NOMO-1 treated with DMSO at 0.1 percent for 48 hours (cell line): ENCODE data around the gene TLE1.
"Not testable (repeated sequence)": the region's sequence is repeated elsewhere in the genome, so short reads cannot be mapped to it uniquely, and the experiment has no call there.

ENCODE experiments used
- DNase-seq: peaks from one replicate; lab custom pipeline; 2025; ENCODE audit not compliant: unreplicated experiment; lab: John Stamatoyannopoulos, UW

The TLE1 gene

DNA sequence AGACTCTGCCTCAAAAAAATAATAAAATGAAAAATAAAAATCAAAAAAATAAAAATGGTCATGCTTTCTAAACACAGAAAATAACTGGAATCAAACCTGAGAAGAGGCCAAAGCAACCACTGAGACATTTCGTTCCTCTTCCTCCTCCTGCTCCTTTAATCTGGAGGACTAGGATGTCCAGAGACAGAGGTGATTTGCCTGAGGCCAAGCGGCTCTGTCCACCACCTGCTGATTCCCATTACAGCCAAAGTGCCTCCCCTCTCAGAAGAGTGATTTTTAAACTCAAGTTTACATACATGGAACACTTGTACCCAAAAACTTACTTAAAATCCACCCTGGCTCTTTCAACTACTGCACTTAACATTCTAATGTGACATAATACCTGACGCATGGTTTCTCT is 65.6 kb downstream of the TLE1 start:
- no peak for DNase-seq

DNA sequence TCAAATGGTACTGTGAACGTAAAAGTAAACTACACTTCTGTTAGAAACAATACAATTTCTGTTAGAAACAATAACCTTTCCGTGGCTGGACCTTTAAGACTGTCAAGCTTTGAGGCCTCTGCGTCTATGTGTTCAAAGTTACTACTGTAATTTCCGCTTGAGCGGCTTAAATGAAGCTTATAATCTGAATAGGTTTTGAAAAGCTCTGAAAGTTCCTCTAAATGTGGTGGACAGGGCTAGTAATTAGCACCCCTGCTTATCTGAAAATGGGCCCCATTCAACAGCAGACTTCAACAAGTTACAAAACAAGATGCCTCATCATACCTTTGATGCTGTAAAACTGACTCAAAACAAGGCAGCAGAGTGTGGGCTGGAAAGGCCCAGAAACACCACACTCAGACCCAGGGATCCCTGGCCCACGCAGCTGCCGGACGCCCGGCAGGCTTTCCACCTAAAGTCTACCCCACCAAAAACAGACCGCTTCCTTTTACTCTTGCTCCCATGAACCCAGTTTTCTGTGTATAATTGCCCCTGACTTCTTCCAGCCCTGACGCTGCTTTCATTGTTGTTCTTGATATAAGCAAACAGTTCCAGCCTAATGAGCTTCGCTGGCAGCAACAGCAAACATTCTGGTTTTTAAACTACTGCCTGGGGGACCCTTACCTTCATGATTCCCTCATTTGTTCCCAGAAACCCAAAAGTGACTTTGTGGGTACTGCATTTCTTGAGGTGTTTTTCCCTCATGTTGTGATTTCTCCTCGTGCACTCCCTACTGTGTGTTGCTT is 66.7 kb downstream of the TLE1 start:
- DNase-seq: no peak

DNA sequence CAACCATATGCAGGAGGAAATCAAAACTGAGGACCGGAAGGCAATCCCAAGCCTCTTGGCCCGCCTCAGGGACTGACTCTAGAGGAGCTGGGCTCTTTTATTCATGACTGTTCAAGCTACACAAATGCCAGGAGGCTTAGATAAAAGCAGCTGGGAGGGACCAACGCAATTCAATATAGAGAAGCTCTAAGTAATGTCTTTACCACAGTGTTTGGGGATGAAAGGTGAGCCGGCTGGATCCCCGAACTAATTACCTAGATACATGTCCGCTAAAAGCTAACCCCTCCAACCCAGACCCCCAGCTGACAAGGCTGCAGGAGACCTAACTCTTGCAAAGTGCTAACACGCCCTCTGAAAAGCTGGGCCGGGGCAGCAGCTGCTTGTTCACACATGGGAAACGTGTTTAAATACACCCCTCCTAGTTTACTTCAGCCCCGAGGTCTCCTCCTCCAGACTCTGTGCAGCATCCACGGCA is 67.5 kb downstream of the TLE1 start:
- no peak for DNase-seq

DNA sequence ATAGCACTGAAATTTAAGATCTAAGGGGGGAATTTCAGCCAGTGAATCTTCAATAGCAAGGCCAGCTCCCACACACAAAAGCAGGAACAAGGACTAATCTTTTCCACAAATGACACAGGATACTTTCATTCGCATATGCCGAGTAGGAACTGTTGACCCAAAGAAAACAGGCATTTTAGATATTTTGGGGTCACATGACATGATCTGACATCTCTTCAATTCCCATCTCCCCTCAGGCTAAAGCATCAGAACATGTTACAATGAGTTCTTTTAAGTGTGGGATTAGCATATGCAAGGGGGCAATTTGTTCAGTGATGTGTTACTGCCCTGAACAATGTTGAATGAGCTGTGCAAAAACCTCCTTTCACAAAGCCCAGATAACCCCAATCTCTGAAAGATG is 68.2 kb downstream of the TLE1 start:
- no peak for DNase-seq

DNA sequence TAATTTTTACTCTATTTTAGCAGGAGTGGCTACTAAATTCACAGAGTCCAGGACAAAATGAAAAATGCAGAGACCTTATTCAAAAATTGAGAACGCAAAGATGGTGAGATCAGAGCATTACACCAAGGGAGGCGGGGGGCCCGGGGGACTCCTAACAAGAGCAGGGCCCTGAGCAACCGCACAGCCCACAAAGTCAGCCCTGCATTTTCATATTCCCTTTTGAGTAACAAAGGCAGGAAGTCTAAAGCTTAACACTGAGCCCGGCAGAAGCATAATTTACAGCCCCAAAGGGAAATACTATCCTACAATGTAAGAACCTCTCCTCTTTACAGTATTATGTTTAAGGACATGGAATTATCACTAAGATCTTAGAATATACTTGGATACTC is 69.4 kb downstream of the TLE1 start:
- DNase-seq: no peak

DNA sequence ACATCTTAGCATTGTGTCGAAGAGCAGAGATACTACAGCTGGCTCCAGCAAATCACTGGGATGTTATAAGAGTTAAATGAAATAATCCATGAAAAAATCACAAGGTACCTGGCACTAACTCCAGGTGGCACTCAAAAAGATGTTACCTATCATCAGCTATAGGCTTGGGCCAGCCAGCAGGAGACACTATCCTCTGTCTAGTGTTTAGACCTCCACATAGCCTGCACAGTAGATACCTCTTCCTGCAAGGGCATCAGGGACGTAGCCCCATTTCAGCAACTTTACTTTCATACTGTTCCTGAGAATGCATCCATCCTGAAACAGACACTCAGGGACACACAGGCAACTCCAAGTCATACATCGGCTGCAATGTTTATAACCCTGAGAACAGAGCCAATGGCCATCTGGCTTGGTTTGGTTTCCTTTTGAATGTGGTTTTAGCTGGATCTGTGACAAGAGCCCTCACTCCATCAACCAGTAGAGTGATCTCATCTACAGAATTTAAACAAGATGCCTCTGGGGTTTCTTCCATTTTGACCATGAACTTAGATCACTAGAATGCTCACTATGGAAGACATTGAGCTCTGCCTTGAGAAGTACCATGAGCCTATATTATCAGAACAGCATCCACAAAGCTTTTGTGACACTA is 69.9 kb downstream of the TLE1 start:
- DNase-seq: no peak

DNA sequence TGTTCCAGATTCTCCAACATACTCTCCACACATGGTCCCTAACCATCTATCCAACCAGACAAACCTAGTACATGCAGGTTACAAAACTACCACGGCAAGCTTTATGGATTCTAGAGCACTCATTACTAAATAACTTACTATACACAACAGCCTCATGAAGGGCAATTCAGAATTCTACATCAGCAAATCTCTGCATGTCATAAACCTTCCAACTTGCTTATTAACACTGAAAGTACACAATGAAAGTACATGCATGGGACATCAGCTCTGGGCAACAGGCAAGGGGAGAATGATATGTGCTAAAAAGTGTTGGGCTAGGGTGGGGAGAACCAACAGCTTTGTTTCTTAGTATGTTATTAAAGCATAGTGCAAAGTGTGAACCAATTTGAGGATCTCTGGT is 70.4 kb downstream of the TLE1 start:
- DNase-seq: no peak

DNA sequence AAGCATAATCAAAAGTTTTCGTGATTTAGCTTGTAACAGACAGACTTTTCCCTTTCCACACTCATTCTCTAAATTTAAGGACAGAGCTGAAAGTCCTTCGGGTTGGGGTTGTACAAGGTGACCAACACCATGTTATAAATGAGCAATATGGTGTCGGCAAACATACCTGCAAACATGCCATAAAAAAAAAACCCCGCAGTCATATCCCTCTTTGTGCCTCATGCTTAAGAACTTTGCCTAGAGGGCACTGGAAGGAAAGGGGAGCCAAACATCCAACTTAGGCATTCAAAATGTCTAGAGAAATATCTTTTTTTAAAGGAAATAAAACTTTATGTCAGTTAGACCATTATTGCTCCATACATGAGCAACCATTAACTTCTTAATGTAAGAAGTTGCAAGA is 73.2 kb downstream of the TLE1 start:
- peak; percentile 3 for DNase-seq

DNA sequence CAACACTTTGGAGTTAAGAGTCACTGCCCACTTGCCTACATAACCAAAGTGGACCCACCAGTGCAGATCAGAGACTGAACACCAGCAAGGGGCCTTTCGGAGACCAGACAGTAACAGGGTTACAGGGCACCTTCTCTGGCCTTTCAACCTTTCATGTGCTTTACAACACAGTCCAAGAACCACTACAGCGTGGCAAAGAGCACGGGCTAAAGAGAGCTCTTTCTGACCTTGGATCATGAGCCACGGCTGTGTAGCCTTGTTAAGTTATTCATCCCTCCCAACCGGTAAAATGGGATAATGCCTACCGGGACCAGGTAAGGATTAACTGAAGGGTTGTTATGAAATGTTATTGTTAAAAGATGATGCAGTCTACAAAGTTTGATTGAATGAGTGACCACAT is 75.0 kb downstream of the TLE1 start:
- no peak for DNase-seq

DNA sequence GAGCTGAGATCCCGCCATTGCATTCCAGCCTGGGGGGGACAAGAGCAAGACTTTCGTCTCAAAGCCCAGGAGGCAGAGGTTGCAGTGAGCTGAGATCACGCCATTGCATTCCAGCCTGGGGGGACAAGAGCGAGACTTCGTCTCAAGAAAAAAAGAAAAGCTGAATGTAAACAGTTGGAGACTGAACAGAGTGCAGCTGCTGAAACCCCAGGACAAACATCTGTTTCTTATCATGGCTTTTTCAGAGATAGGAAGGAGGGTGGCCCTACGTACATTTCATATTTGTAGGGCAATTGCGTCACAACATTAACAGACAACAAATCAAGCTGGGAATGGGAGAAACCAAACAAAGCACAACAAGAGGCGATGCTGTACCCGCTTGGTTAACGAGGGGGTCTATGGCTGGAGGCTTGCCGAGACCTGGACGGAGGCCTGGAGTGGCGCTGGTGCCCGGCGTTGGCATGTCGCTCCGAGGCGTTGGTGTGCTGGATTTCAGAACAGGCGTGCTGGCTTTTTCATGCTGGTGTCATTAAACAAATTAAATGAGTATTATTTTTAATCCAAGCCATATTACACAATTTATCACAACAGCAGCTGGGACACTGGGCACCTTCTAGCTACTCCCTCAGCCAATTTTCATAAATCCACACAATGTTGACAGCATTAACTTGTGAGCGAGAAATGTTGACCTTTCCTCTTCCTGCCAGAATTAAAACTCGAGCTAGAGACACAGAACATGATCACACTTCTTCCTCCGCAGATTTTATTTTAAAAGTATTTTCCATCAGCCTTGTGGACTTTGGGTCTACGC is 76.1 kb downstream of the TLE1 start:
- DNase-seq: no peak

DNA sequence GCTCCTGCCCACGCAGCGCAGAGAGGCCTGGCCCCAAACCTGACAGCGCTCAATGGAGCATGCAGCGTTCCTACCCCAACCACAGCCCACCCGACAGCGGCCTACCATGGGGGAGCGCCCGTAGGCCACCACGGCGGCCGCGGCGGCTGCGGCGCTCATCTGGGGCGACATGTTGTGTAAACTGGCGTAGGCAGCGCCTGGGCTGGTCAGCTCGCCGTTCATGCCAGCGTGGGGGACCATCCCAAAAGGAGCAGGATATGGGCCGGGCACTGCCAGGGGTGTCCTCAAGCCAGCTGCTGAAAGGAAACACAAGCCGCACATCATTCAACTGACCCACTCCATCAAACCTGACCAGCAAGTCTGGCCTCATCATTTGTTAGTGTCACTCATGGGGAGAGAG is 77.7 kb downstream of the TLE1 start:
- DNase-seq: no peak

DNA sequence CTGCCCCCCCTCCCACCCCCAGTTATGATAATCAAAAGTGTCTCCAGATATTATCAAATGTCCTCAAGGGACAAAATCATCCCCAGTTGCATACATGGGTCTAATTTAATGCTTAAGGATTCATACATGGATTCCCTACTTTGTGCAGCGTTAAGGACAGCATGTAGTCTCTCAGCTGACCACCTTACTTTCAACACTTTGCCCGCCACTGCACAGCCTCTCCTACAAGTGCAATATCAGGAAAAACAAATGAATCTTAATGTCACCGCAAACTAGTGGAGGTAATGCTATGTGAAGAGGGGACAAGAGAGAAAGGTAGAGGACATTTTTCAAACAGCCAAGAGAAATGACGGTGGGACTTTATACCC is 78.6 kb downstream of the TLE1 start:
- DNase-seq: no peak

DNA sequence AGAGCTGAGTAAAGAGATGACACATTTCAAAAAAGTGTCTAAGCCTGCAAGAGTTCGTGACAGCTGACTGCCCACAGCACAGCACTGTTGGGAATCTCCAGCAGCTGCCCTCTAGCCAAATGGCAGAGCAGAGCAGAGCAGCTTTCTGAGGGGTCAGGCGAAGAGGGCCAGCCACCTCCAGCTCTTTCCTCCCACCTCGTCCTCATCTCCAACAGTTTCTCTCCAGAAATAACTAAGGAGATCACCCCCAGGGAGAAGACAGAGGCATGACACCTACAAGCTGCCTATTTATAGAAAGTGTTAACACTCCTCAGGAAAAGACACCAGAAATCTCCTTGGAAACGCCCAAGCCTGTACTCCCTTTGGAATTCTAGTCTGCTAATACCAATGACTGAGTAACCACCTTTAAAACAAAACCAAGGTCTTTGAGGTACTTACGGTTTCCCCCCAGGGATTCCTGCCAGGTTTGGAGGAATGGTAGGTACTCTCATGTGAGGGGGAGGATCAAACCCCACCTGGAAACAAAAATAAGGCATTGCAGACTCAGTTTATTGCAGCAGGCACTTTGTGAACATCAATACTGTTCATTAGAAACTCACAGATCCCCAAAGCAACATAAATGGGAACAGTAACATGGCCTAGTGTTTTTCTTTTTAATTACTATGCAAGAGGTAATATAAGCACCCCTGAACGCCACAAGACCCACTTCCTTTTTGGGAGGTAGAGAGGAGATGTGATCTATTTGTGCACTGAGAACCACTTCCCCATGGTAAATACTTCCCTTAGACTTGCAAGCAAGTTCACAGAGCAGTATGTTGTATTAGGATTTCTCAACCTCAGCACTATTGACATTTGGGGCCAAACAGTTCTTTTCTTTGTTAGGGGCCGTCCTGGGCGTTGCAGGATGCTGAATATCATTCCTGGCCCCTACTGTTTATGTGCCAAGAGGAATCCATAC is 79.3 kb downstream of the TLE1 start:
- peak; percentile 82 for DNase-seq

DNA sequence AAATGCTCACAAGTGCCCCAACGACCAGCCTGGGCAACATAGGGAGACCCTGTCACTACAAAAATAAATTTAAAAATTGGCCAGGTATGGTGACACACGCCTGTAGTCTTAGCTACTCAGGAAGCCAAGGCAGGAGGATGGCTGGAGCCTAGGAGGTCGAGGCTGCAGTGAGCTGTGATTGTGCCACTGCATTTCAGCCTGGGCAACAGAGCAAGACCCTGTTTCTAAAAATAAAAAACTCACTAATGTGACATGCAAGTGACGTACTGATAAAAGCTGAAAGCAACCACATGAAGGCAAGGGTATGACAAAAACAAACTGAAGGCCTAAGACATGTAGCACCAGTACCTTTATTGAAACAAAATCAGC is 81.1 kb downstream of the TLE1 start:
- no peak for DNase-seq

DNA sequence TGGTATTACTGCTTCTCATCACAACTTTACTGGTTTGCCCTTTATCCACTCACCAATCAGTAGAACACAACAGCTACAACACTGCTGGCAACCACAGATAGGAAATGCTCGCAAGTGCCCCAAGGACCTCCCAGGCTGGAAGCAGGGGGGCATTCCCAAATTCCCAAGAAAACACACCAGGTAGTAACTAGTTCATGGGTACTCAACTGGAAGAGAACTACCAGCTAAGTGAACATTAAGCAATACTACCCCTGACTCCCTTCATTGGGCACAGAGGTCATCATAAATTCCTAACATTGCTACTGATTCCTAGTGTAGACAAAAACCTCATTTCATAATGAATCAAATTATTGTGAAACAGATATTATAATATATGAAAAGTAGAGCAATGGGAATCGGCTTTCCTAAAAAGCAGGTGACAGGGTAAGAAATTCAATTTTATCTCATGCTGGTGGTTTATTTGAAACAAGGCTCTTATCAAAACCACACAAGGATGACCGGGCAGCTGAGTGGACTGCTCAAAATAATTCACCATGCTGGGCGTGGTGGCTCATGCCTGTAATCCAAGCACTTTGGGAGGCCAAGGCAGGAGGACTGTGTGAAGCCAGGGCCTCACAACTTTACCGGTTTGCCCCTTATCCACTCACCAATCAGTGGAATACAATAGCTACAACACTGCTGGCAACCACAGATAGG is 81.6 kb downstream of the TLE1 start:
- no peak for DNase-seq

DNA sequence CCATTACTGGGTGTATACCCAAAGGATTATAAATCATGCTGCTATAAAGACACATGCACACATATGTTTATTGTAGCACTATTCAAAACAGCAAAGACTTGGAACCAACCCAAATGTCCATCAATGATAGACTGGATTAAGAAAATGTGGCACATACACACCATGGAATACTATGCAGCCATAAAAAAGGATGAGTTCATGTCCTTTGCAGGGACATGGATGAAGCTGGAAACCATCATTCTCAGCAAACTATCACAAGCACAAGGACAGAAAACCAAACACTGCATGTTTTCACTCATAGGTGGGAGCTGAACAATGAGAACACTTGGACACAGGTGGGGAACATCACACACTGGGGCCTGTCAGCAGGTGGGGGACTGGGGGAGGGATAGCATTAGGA is 83.1 kb downstream of the TLE1 start:
- not testable (repeated sequence) for DNase-seq

DNA sequence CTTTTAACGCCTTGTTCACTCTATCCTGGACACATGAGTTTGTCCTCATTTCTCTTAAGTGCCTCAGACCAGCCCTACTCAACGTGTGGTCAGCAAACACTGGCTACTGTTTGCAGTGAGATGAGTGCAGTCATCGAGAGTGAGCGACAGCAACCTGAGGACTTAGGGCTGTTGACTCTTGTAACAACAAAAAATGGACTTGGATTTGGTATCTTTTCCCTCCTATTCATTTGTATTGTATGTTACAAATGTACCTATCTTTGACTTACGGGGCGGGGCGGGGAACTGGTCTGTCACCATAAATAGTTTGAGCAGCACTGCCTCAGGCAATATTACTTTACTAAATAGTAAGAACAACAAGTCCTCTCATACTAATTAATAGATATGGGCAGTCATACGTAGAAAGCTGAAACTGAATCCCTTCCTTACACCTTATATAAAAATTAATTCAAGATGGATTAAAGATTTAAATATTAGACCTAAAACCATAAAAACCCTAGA is 84.1 kb downstream of the TLE1 start:
- DNase-seq: no peak

DNA sequence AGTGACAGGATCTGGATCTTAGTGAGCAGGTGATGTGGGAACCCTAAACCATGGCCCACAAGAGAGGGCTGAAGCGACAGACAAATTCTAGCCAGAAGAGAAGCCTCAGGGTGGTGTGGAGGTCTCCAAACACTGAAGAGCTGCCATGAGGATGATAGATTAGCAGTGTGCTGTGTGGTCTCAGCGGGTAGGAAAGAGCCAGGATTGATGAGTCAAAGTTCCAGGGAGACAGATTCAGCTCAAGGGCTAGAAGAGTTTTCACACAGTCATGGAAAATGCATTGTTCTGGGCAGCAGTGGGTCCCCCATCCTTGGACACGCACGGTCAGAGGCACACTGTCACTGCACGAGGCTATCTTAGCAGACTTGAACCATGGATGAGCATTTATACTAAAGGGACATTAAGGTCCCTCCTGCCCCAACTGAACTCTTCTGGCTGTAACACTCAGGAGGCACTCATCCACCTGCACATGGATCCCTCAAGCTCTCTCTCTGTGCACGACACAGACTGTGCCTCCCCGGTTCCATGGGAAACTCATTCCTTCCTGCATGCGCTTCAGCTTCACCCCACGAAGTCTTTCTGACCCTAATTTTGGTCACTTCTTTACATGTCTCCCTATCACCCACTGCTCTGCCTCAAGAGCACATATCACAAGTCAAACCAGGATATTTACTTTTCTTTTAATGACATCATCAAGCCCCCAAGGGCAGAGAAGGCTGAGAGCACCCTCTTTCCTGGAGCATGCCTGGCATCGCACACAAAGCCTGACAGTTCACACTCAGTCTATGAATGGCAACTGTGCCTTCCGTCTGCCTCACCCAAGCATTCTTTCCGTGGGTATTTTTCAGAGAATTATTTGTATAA is 84.8 kb downstream of the TLE1 start:
- DNase-seq: no peak
